ENCODE results near the gene TBX2. TPM values are rescaled to one million over a fixed set of nuclear protein-coding genes. Genes with fewer than 3 reads are reported as not detected.

Gene TBX2
- total and polyA plus RNA-seq, 2 of the 4 experiments (the other 2 are of a cell fraction): 20.1 to 64.1 TPM

GRCh38 chr17:61389670-61390478 is 9.8 kb upstream of the TBX2 start:
- Histone ChIP-seq H3K4ac (ENCODE audit: low read depth, low read length) (peak overlapping the region; percentile 92), H4K5ac (ENCODE audit: low read depth, low read length) (peak overlapping the region; percentile 70), H3K27ac (ENCODE audit: insufficient read depth, low read length) (peak overlapping the region; percentile 9; the same call in 1 of the 2 replicates), H3K9ac (ENCODE audit: low read depth, low read length) (0 out of 2 replicates have a peak overlapping the region, but pooled peaks have one; percentile 23), H3K9me1 (ENCODE audit: insufficient read depth, low read length) (peaks cover 35% of the 10 kb centered on the region), H2BK120ac (ENCODE audit: low read depth, low read length) (peak overlapping the region; percentile 97), H3K27me3 (ENCODE audit: control insufficient read depth, insufficient read depth, low read length) (no peaks in the 10 kb centered on the region), H3K18ac (ENCODE audit: low read depth, low read length) (peak overlapping the region; percentile 61; the same call in 1 of the 2 replicates), H3K4me1 (ENCODE audit: control insufficient read depth, insufficient read depth, low read length) (peaks cover 19% of the 10 kb centered on the region), H3K4me3 (ENCODE audit: insufficient read depth, low read depth, low read length) (no peak overlapping the region), H3K56ac (ENCODE audit: extremely low read depth, insufficient read depth, low read length) (no peak overlapping the region), H3K9me3 (ENCODE audit: control insufficient read depth, insufficient read depth, low read length) (no peaks in the 10 kb centered on the region), H2BK20ac (ENCODE audit: low read depth, low read length) (peak overlapping the region; percentile 97), H2AK9ac (replicated peaks; ENCODE audit: low read depth, low read length, poor library complexity) (peak overlapping the region; percentile 96), H4K20me1 (ENCODE audit: insufficient read depth, low read length) (peaks cover 6% of the 10 kb centered on the region; the same call in 1 of the 2 replicates), H3K36me3 (ENCODE audit: control insufficient read depth, insufficient read depth, low read length) (peaks cover 2% of the 10 kb centered on the region; the same call in 1 of the 2 replicates), H4K8ac (ENCODE audit: low read depth in 2 of 2, low read length in 2 of 2) (peak overlapping the region; percentile 15 to 94), H4K91ac (ENCODE audit: insufficient read depth, low read depth, low read length) (peak overlapping the region; percentile 82), H3K14ac (replicated peaks; ENCODE audit: low read depth, low read length) (peak overlapping the region; percentile 96), H2AK5ac (ENCODE audit: low read depth, low read length) (peak overlapping the region; percentile 97), H3K23ac (ENCODE audit: low read depth, low read length) (peak overlapping the region; percentile 94), H3K79me1 (ENCODE audit: low read depth in 1 of 2, low read length in 2 of 2) (peaks cover 10 to 91% of the 10 kb centered on the region in 2 experiments), H2BK15ac (ENCODE audit: low read depth, low read length) (peak overlapping the region; percentile 83; the same call in 2 of the 3 replicates), H2AFZ (replicated peaks; ENCODE audit: low read length, poor library complexity) (peak overlapping the region; percentile 91), H2BK5ac (ENCODE audit: low read depth, low read length, poor library complexity, severe bottlenecking) (no peak overlapping the region), H3K4me2 (ENCODE audit: low read depth, low read length) (no peak overlapping the region)
- dilution Hi-C loops (cut with HindIII; ENCODE audit: low sequenced_read_pairs, unreplicated experiment): no loop called here
- no TSS peak for BruUV-seq (replicated peaks)
- 67% methylated on average over 3 of the region's 25 CpGs; no CpG with 5 or more reads in 1 of the 2 experiments for WGBS, 2 experiments (ENCODE audit: extremely low coverage in 2 of 2, insufficient read length in 1 of 2)
- intact Hi-C loops (cut with micrococcal nuclease): loop anchor here (2.0 to 10.0 kb wide), 4 partner anchors 81 to 485 kb away; no protein-coding TSS in a partner anchor
- peak; percentile 72 for ATAC-seq (ENCODE audit: low read depth)
- POLR2A ChIA-PET (ENCODE audit: unreplicated experiment): no interaction called here
- DNase-seq: peak; percentile 41
- CTCF ChIA-PET: interaction anchor here (1.4 kb wide), 1 partner anchor 8 kb away, joined by 4 read pairs; no protein-coding TSS in a partner anchor
- in situ Hi-C loops (cut with MboI; ENCODE audit: low sequenced_read_pairs): loop anchor here (5.0 kb wide), 3 partner anchors 78 to 388 kb away; no protein-coding TSS in a partner anchor
- TF ChIP-seq CEBPB (IDR thresholded peaks at IDR 0.05; ENCODE audit: low read depth, low read length): no peak
- TF ChIP-seq MAFK (IDR thresholded peaks at IDR 0.05; ENCODE audit: low read depth, low read length): no peak
- TF ChIP-seq CHD1 (IDR thresholded peaks at IDR 0.05; ENCODE audit: low read depth, low read length): no peak
- TF ChIP-seq SMC3 (IDR thresholded peaks at IDR 0.05; ENCODE audit: low read depth, low read length): peak; percentile 86
- TF ChIP-seq USF2 (IDR thresholded peaks at IDR 0.05; ENCODE audit: low read depth, low read length): no peak
- no peak for TF ChIP-seq FOS (IDR thresholded peaks at IDR 0.05; ENCODE audit: low read depth, low read length)
- TF ChIP-seq ELK1 (IDR thresholded peaks at IDR 0.05; ENCODE audit: borderline replicate concordance, low read depth, low read length): no peak
- TF ChIP-seq RCOR1 (IDR thresholded peaks at IDR 0.05; ENCODE audit: insufficient replicate concordance, low read length): no peak
- TF ChIP-seq RFX5 (IDR thresholded peaks at IDR 0.05; ENCODE audit: low read depth, low read length): no peak
- no peak for TF ChIP-seq NFE2L2 (IDR thresholded peaks at IDR 0.05; ENCODE audit: low read depth, low read length)
- TF ChIP-seq BHLHE40 (IDR thresholded peaks at IDR 0.05; ENCODE audit: low read depth, low read length): no peak
- TF ChIP-seq POLR2A (IDR thresholded peaks at IDR 0.05; ENCODE audit: low read depth, low read length): no peak
- peak; percentile 85 for TF ChIP-seq CTCF (conservative IDR thresholded peaks at IDR 0.05; ENCODE audit: low read depth, low read length)
